ENCODE measurements around the gene EMD. TPM values are rescaled to one million over a fixed set of nuclear protein-coding genes. Genes with fewer than 3 reads are reported as not detected.
A peak's percentile ranks its signal among the peaks of the same experiment; 100 is the strongest.

Gene EMD
- total and polyA plus RNA-seq, 2 of the 13 experiments (the other 11 are each of a cell fraction or from before 2014, with no cell fraction given), result 14.5 to 14.9 TPM

DNA sequence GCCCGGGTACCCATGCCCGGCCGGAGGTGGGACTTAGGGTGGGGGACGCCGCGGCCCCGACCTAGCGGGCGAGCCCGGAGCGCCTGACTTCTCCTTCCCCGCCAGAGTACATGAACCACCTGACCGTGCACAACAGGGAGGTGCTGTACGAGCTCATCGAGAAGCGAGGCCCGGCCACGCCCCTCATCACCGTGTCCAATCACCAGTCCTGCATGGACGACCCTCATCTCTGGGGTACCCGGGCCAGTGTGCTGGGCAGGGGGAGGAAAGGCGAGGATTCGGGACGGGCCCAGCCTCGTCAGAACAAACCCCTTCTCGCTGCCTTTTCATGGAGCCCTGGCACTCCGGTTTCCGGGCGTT, 32.9 kb downstream of the EMD start (continued):
- TF ChIP-seq, protein P1, sequence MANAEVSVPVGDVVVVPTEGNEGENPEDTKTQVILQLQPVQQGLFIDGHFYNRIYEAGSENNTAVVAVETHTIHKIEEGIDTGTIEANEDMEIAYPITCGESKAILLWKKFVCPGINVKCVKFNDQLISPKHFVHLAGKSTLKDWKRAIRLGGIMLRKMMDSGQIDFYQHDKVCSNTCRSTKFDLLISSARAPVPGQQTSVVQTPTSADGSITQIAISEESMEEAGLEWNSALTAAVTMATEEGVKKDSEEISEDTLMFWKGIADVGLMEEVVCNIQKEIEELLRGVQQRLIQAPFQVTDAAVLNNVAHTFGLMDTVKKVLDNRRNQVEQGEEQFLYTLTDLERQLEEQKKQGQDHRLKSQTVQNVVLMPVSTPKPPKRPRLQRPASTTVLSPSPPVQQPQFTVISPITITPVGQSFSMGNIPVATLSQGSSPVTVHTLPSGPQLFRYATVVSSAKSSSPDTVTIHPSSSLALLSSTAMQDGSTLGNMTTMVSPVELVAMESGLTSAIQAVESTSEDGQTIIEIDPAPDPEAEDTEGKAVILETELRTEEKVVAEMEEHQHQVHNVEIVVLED (CRISPR knock-in tag; IDR thresholded peaks at IDR 0.05; ENCODE audit: borderline replicate concordance), result no peak
- TF ChIP-seq TBL1XR1 (IDR thresholded peaks at IDR 0.05; ENCODE audit: borderline replicate concordance, low read length, partially characterized antibody), result no peak
- no peak for TF ChIP-seq THYN1 (CRISPR knock-in tag; IDR thresholded peaks at IDR 0.05; ENCODE audit: borderline replicate concordance, low read depth)
- TF ChIP-seq, protein P2, sequence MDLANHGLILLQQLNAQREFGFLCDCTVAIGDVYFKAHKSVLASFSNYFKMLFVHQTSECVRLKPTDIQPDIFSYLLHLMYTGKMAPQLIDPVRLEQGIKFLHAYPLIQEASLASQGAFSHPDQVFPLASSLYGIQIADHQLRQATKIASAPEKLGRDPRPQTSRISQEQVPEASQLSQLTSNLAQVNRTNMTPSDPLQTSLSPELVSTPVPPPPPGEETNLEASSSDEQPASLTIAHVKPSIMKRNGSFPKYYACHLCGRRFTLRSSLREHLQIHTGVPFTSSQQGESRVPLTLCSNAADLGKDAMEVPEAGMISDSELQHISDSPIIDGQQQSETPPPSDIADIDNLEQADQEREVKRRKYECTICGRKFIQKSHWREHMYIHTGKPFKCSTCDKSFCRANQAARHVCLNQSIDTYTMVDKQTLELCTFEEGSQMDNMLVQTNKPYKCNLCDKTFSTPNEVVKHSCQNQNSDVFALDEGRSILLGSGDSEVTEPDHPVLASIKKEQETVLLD (CRISPR knock-in tag; IDR thresholded peaks at IDR 0.05; ENCODE audit: low read depth), result no peak
- TF ChIP-seq ZNF549 (CRISPR knock-in tag; IDR thresholded peaks at IDR 0.05), result no peak
- TF ChIP-seq, protein P3, sequence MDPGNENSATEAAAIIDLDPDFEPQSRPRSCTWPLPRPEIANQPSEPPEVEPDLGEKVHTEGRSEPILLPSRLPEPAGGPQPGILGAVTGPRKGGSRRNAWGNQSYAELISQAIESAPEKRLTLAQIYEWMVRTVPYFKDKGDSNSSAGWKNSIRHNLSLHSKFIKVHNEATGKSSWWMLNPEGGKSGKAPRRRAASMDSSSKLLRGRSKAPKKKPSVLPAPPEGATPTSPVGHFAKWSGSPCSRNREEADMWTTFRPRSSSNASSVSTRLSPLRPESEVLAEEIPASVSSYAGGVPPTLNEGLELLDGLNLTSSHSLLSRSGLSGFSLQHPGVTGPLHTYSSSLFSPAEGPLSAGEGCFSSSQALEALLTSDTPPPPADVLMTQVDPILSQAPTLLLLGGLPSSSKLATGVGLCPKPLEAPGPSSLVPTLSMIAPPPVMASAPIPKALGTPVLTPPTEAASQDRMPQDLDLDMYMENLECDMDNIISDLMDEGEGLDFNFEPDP (CRISPR knock-in tag; conservative IDR thresholded peaks at IDR 0.05), result no peak
- TF ChIP-seq NFYB (CRISPR knock-in tag; IDR thresholded peaks at IDR 0.05), result no peak
- no peak for TF ChIP-seq KLF9 (CRISPR knock-in tag; IDR thresholded peaks at IDR 0.05; ENCODE audit: low read depth)
- no peak for TF ChIP-seq ZNF737 (CRISPR knock-in tag; IDR thresholded peaks at IDR 0.05; ENCODE audit: borderline replicate concordance)
- TF ChIP-seq, protein P4, sequence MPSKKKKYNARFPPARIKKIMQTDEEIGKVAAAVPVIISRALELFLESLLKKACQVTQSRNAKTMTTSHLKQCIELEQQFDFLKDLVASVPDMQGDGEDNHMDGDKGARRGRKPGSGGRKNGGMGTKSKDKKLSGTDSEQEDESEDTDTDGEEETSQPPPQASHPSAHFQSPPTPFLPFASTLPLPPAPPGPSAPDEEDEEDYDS (CRISPR knock-in tag; IDR thresholded peaks at IDR 0.05), result peak; percentile 45; the same call in 1 of the 2 replicates
- TF ChIP-seq RELA (CRISPR knock-in tag; IDR thresholded peaks at IDR 0.05), result no peak
- TF ChIP-seq SNRNP70 (IDR thresholded peaks at IDR 0.05; ENCODE audit: low read depth, low read length), result no peak
- TF ChIP-seq, protein P5, sequence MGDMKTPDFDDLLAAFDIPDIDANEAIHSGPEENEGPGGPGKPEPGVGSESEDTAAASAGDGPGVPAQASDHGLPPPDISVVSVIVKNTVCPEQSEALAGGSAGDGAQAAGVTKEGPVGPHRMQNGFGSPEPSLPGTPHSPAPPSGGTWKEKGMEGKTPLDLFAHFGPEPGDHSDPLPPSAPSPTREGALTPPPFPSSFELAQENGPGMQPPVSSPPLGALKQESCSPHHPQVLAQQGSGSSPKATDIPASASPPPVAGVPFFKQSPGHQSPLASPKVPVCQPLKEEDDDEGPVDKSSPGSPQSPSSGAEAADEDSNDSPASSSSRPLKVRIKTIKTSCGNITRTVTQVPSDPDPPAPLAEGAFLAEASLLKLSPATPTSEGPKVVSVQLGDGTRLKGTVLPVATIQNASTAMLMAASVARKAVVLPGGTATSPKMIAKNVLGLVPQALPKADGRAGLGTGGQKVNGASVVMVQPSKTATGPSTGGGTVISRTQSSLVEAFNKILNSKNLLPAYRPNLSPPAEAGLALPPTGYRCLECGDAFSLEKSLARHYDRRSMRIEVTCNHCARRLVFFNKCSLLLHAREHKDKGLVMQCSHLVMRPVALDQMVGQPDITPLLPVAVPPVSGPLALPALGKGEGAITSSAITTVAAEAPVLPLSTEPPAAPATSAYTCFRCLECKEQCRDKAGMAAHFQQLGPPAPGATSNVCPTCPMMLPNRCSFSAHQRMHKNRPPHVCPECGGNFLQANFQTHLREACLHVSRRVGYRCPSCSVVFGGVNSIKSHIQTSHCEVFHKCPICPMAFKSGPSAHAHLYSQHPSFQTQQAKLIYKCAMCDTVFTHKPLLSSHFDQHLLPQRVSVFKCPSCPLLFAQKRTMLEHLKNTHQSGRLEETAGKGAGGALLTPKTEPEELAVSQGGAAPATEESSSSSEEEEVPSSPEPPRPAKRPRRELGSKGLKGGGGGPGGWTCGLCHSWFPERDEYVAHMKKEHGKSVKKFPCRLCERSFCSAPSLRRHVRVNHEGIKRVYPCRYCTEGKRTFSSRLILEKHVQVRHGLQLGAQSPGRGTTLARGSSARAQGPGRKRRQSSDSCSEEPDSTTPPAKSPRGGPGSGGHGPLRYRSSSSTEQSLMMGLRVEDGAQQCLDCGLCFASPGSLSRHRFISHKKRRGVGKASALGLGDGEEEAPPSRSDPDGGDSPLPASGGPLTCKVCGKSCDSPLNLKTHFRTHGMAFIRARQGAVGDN (CRISPR knock-in tag; IDR thresholded peaks at IDR 0.05), result peak; percentile 8; the same call in 1 of the 2 replicates
- 0 out of 2 replicates have a peak, but pooled peaks have one; percentile 18 for TF ChIP-seq KLF6 (CRISPR knock-in tag; IDR thresholded peaks at IDR 0.05)
- peak; percentile 23; the same call in 1 of the 2 replicates for TF ChIP-seq SIN3A (IDR thresholded peaks at IDR 0.05; ENCODE audit: borderline replicate concordance, low read depth, low read length)
- TF ChIP-seq PAX8 (CRISPR knock-in tag; IDR thresholded peaks at IDR 0.05; ENCODE audit: borderline replicate concordance), result no peak
- TF ChIP-seq ZNF383 (CRISPR knock-in tag; IDR thresholded peaks at IDR 0.05; ENCODE audit: borderline replicate concordance), result no peak
